OCI-LY1 (cell line): ENCODE results near the gene C5orf22.
"Not testable (repeated sequence)": the region's sequence is repeated elsewhere in the genome, so short reads cannot be mapped to it uniquely, and the experiment has no call there.

Experiments
- H2AFZ ChIP-seq: fragments of 200-600 bp; sonication (generic), shearing (Covaris generic); 2 replicates; pipeline ENCODE4 v1.6.0; 2014; ENCODE audit warnings: antibody characterized with exemption, mild to moderate bottlenecking, low read length
- H3F3A ChIP-seq: fragments of 200-600 bp; sonication (generic), shearing (Covaris generic); 2 replicates; pipeline ENCODE4 v1.6.0; 2014; ENCODE audit warnings: mild to moderate bottlenecking, antibody characterized with exemption, low read length, moderate library complexity; ENCODE audit not compliant: insufficient read depth
- H3K27ac ChIP-seq: fragments of 200-600 bp; sonication (generic); 2 replicates; pipeline ENCODE4 v1.5.1; 2014; ENCODE audit warnings: low read length, mixed run types, mild to moderate bottlenecking, low read depth; ENCODE audit not compliant: poor library complexity, severe bottlenecking
- H3K27me3 ChIP-seq: fragments of 200-600 bp; sonication (generic); 2 replicates; pipeline ENCODE4 v1.6.0; 2014; ENCODE audit warnings: antibody characterized with exemption, mild to moderate bottlenecking, low read length, moderate library complexity; ENCODE audit not compliant: insufficient read depth
- H3K36me3 ChIP-seq: fragments of 200-600 bp; sonication (generic); 2 replicates; pipeline ENCODE4 v1.6.1; 2014; ENCODE audit warnings: mild to moderate bottlenecking, antibody characterized with exemption, low read length, moderate library complexity, mixed read lengths; ENCODE audit not compliant: insufficient read depth
- H3K4me1 ChIP-seq: fragments of 200-600 bp; sonication (generic); 2 replicates; pipeline ENCODE4 v1.5.1; 2014; ENCODE audit warnings: mild to moderate bottlenecking, low read length, moderate library complexity; ENCODE audit not compliant: insufficient read depth, severe bottlenecking
- H3K4me2 ChIP-seq: fragments of 200-600 bp; sonication (generic), shearing (Covaris generic); 2 replicates; pipeline ENCODE4 v1.6.1; 2014; ENCODE audit warnings: low read length
- H3K4me3 ChIP-seq: fragments of 200-600 bp; sonication (generic); 2 replicates; pipeline ENCODE4 v1.5.1; 2014; ENCODE audit warnings: low read length, low read depth, mild to moderate bottlenecking, mixed read lengths; ENCODE audit not compliant: poor library complexity, severe bottlenecking
- H3K79me2 ChIP-seq: fragments of 200-600 bp; shearing (Covaris generic); 2 replicates; pipeline ENCODE4 v1.6.1; 2016; ENCODE audit warnings: mixed run types, low read length, mixed read lengths; ENCODE audit not compliant: insufficient read depth
- H3K9ac ChIP-seq: fragments of 200-600 bp; sonication (generic), shearing (Covaris generic); 2 replicates; pipeline ENCODE4 v1.6.1; 2014; ENCODE audit warnings: mild to moderate bottlenecking, low read length, mixed read lengths
- H3K9me2 ChIP-seq: fragments of 200-600 bp; sonication (generic), shearing (Covaris generic); 2 replicates; pipeline ENCODE4 v1.6.1; 2014; ENCODE audit warnings: low read depth, mild to moderate bottlenecking, low read length, mixed read lengths
- H3K9me3 ChIP-seq: fragments of 200-600 bp; shearing (Covaris generic); 2 replicates; pipeline ENCODE4 v1.6.1; 2014; ENCODE audit warnings: low read length, mixed read lengths
- H4K20me1 ChIP-seq: fragments of 200-600 bp; sonication (generic), shearing (Covaris generic); 2 replicates; pipeline ENCODE4 v1.6.0; 2016; ENCODE audit warnings: mild to moderate bottlenecking, low read length; ENCODE audit not compliant: insufficient read depth
- CTCF ChIP-seq: fragments of 200-600 bp; sonication (generic), shearing (Covaris generic); IDR thresholded peaks from 2 replicates; pipeline ENCODE4 v1.5.1; 2017; ENCODE audit warnings: mild to moderate bottlenecking, antibody characterized with exemption, low read length, moderate library complexity, mixed read lengths
- EZH2 ChIP-seq: fragments of 200-600 bp; sonication (generic), shearing (Covaris generic); IDR thresholded peaks from 2 replicates; pipeline ENCODE4 v1.8.0; 2017; ENCODE audit warnings: borderline replicate concordance, mixed run types, mild to moderate bottlenecking, antibody characterized with exemption, low read length, moderate library complexity, mixed read lengths

The C5orf22 gene

DNA sequence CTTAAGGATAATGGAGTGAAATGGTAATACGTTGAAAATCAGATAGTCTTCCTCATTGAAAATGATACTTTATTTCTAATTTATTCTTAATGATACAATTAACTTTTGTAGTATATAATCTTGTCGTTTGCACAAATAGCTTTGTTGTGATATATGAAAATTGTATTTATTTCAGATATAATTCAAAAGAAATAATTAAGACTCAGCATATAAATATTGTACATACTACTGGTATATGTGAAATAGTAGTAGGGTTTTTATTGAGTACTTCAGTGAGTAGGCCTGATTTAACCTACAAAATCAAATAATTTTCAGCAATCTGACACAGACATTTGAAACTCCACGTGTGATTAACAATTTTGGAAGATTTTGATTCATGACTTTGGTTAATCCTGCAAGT, 4.8 kb downstream of the C5orf22 start:
- H2AFZ ChIP-seq = no peak overlapping the region
- no peak overlapping the region for H3K4me2 ChIP-seq
- TF ChIP-seq CTCF (no peak), EZH2 (no peak)
- peaks cover 71% of the 10 kb centered on the region for H3K36me3 ChIP-seq
- H3K4me3 ChIP-seq = no peak overlapping the region
- H3K27me3 ChIP-seq = no peaks in the 10 kb centered on the region
- H3K27ac ChIP-seq = no peak overlapping the region
- no peaks in the 10 kb centered on the region for H4K20me1 ChIP-seq
- H3K79me2 ChIP-seq = peaks cover 7% of the 10 kb centered on the region; the same call in 1 of the 2 replicates
- peaks cover 10% of the 10 kb centered on the region for H3K4me1 ChIP-seq
- H3K9ac ChIP-seq = no peak overlapping the region
- H3K9me3 ChIP-seq = no peaks in the 10 kb centered on the region
- H3F3A ChIP-seq = no peaks in the 10 kb centered on the region
- no peaks in the 10 kb centered on the region for H3K9me2 ChIP-seq

- Histone ChIP-seq H3K9ac (no peak overlapping the region), H3F3A (no peaks in the 10 kb centered on the region), H3K4me3 (no peak overlapping the region), H3K79me2 (peaks cover 7% of the 10 kb centered on the region; the same call in 1 of the 2 replicates), H3K9me2 (no peaks in the 10 kb centered on the region), H4K20me1 (no peaks in the 10 kb centered on the region), H3K27me3 (no peaks in the 10 kb centered on the region), H3K4me1 (peaks cover 10% of the 10 kb centered on the region), H3K9me3 (no peaks in the 10 kb centered on the region), H3K36me3 (peaks cover 75% of the 10 kb centered on the region), H3K27ac (no peak overlapping the region), H2AFZ (no peak overlapping the region), H3K4me2 (no peak overlapping the region)
- TF ChIP-seq EZH2 (no peak), CTCF (no peak)
These were observed 5.2 kb downstream of the C5orf22 start for GRCh38 chr5:31537349-31537748.

DNA sequence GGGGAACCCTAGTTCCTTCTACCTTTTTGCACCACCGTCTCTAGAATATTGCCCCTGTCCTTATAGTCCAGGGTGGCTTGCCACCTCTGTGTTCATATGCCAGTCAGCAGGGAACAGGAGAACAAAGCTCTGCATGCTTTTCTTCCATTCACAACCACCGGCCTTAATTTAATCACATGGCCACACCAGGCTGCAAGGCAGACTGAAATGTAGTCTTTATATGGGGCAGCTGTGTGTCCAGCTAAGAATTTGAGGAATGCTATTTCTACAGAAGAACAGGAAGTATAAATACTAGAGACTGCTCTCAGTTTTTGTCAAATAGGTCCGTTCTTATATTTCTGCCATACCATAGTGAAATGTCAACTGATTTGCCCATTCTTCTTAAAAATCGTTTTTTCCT, 5.8 kb downstream of the C5orf22 start:
- H3K9me2 ChIP-seq = no peaks in the 10 kb centered on the region
- H3K36me3 ChIP-seq = peaks cover 80% of the 10 kb centered on the region
- no peak overlapping the region for H3K4me2 ChIP-seq
- H3K27ac ChIP-seq = no peak overlapping the region
- H3K4me3 ChIP-seq = no peak overlapping the region
- no peak overlapping the region for H3K9ac ChIP-seq
- H3K79me2 ChIP-seq = peaks cover 7% of the 10 kb centered on the region; the same call in 1 of the 2 replicates
- H4K20me1 ChIP-seq = no peaks in the 10 kb centered on the region
- H3K9me3 ChIP-seq = no peaks in the 10 kb centered on the region
- no peaks in the 10 kb centered on the region for H3K27me3 ChIP-seq
- peaks cover 9% of the 10 kb centered on the region for H3K4me1 ChIP-seq
- H2AFZ ChIP-seq = no peak overlapping the region
- H3F3A ChIP-seq = no peaks in the 10 kb centered on the region
- TF ChIP-seq EZH2 (no peak), CTCF (no peak)

- H3K36me3 ChIP-seq = peaks cover 69% of the 10 kb centered on the region
These were observed 17.0 kb downstream of the C5orf22 start for GRCh38 chr5:31549114-31549513.

More at GRCh38 chr5:31549114-31549513, 17.0 kb downstream of the C5orf22 start:
- H3K9me3 ChIP-seq, H3F3A ChIP-seq, H3K4me3 ChIP-seq, H3K79me2 ChIP-seq, H3K9ac ChIP-seq, H4K20me1 ChIP-seq, H3K4me2 ChIP-seq, H3K27me3 ChIP-seq, H2AFZ ChIP-seq, H3K27ac ChIP-seq, H3K4me1 ChIP-seq, H3K9me2 ChIP-seq: not testable (repeated sequence)
